T-helper 2 cell (primary cell): ENCODE data around the gene STAT2.
"Not testable (repeated sequence)": the region's sequence is repeated elsewhere in the genome, so short reads cannot be mapped to it uniquely, and the experiment has no call there.

Experiments
- DNase-seq, 5 experiments: peaks; one replicate each; pipeline versions ENCODE4 v3.0.0 to v3.0.0-alpha.2; 2012 to 2022
- total RNA-seq, 2 donors: gene quantifications; one replicate each; lab custom pipeline; 2026; lab: John Stamatoyannopoulos, UW

STAT2 gene
- 135 to 171 reads per million in 2 donors for total RNA-seq

GRCh38 chr12:56359851-56360767, at the start of gene STAT2:
Gene STAT2, minus strand, starts transcription at chr12:56360107. Its CDS starts 3,536 bp downstream, at chr12:56356571.
- peak; percentile 97 to 100 (median 99) for DNase-seq

GRCh38 chr12:56408799-56409417, 49.0 kb upstream of the STAT2 start:
- DNase-seq = peak in 1 of 5 experiments; percentile 17

GRCh38 chr12:56404227-56404626, 44.3 kb upstream of the STAT2 start:
- not testable (repeated sequence) for DNase-seq

- not testable (repeated sequence) for DNase-seq
Observed at GRCh38 chr12:56401612-56402011, 41.7 kb upstream of the STAT2 start.

GRCh38 chr12:56401125-56401524, 41.2 kb upstream of the STAT2 start:
- DNase-seq = not testable (repeated sequence)

- not testable (repeated sequence) for DNase-seq
Observed at GRCh38 chr12:56399466-56399865, 39.6 kb upstream of the STAT2 start.

- no peak for DNase-seq
Observed at GRCh38 chr12:56398324-56398723, 38.4 kb upstream of the STAT2 start.

GRCh38 chr12:56392331-56392730, 32.4 kb upstream of the STAT2 start:
- no peak for DNase-seq

GRCh38 chr12:56391721-56392120, 31.8 kb upstream of the STAT2 start:
- no peak for DNase-seq

GRCh38 chr12:56389412-56389811, 29.5 kb upstream of the STAT2 start:
- DNase-seq = no peak

GRCh38 chr12:56387152-56387736, 27.3 kb upstream of the STAT2 start:
- DNase-seq = no peak

- no peak for DNase-seq
Observed at GRCh38 chr12:56385873-56386272, 26.0 kb upstream of the STAT2 start.

- no peak for DNase-seq
Observed at GRCh38 chr12:56382611-56383010, 22.7 kb upstream of the STAT2 start.

- no peak for DNase-seq
Observed at GRCh38 chr12:56377989-56378316, 18.0 kb upstream of the STAT2 start.

- no peak for DNase-seq
Observed at GRCh38 chr12:56377310-56377988, 17.5 kb upstream of the STAT2 start.

- no peak for DNase-seq
Observed at GRCh38 chr12:56375598-56376434, 15.9 kb upstream of the STAT2 start.

GRCh38 chr12:56374726-56375597, 15.1 kb upstream of the STAT2 start:
- no peak for DNase-seq

GRCh38 chr12:56373515-56373914, 13.6 kb upstream of the STAT2 start:
- DNase-seq = no peak

- DNase-seq = no peak
Observed at GRCh38 chr12:56366948-56367347, 7.0 kb upstream of the STAT2 start.

- DNase-seq = no peak
Observed at GRCh38 chr12:56362130-56363059, 2.5 kb upstream of the STAT2 start, which contains the start of gene APOF. Gene APOF, minus strand, starts transcription at chr12:56362857. Its CDS starts 112 bp downstream, at chr12:56362745.
